ENCODE results near the gene PTGIS. TPM values are rescaled to one million over a fixed set of nuclear protein-coding genes. Genes with fewer than 3 reads are reported as not detected.

Gene PTGIS
- total RNA-seq, 1 experiment from 2014 or later, result 26.9 TPM

GRCh38 chr20:49508435-49509199, 59.3 kb downstream of the PTGIS start:
- peaks cover 11% of the 10 kb centered on the region; the same call in 1 of the 2 replicates for H3K27me3 ChIP-seq (ENCODE audit: insufficient read depth, low read depth)
- H4K20me1 ChIP-seq (ENCODE audit: insufficient read depth), result no peaks in the 10 kb centered on the region
- intact Hi-C loops (cut with micrococcal nuclease; ENCODE audit: unreplicated experiment), result loop anchor here (1.0 kb wide), 1 partner anchor 174 kb away; no protein-coding TSS in a partner anchor
- H3K9me2 ChIP-seq (ENCODE audit: insufficient read depth), result no peaks in the 10 kb centered on the region
- no peak overlapping the region for H2AFZ ChIP-seq
- POLR2A ChIA-PET (ENCODE audit: unreplicated experiment), result no interaction called here
- H3K27ac ChIP-seq, result no peak overlapping the region
- 0 out of 2 replicates have a peak, but pooled peaks cover 6% of the 10 kb centered on the region for H3K36me3 ChIP-seq (ENCODE audit: low read depth)
- H3K79me2 ChIP-seq (ENCODE audit: low read depth), result no peaks in the 10 kb centered on the region
- CTCF ChIA-PET, result no interaction called here
- H3K4me3 ChIP-seq, result no peak overlapping the region
- TF ChIP-seq CTCF (conservative IDR thresholded peaks at IDR 0.05), result peak; percentile 72
- TF ChIP-seq EZH2 (IDR thresholded peaks at IDR 0.05; ENCODE audit: low read depth), result no peak
- no peak overlapping the region for H3K4me2 ChIP-seq
- no peaks in the 10 kb centered on the region for H3K9me3 ChIP-seq (ENCODE audit: insufficient read depth, low read depth)
- peaks cover 12% of the 10 kb centered on the region; the same call in 1 of the 2 replicates for H3F3A ChIP-seq (ENCODE audit: insufficient read depth, low read depth)
- no peaks in the 10 kb centered on the region for H3K4me1 ChIP-seq (replicated peaks; ENCODE audit: insufficient read depth)
- BruUV-seq (replicated peaks), result no TSS peak
- peak in 1 of 2 experiments; percentile 33 for DNase-seq

- H4K20me1 ChIP-seq (ENCODE audit: insufficient read depth), result no peaks in the 10 kb centered on the region
- H3F3A ChIP-seq (ENCODE audit: insufficient read depth, low read depth), result peaks cover 14% of the 10 kb centered on the region; the same call in 1 of the 2 replicates
- POLR2A ChIA-PET (ENCODE audit: unreplicated experiment), result no interaction called here
- no peak for DNase-seq
- no peaks in the 10 kb centered on the region for H3K9me2 ChIP-seq (ENCODE audit: insufficient read depth)
- no peaks in the 10 kb centered on the region for H3K4me1 ChIP-seq (replicated peaks; ENCODE audit: insufficient read depth)
- BruUV-seq (replicated peaks), result no TSS peak
- H3K36me3 ChIP-seq (ENCODE audit: low read depth), result 0 out of 2 replicates have a peak, but pooled peaks cover 6% of the 10 kb centered on the region
- CTCF ChIA-PET, result no interaction called here
- H2AFZ ChIP-seq, result no peak overlapping the region
- no peak overlapping the region for H3K27ac ChIP-seq
- TF ChIP-seq EZH2 (IDR thresholded peaks at IDR 0.05; ENCODE audit: low read depth) (no peak), CTCF (conservative IDR thresholded peaks at IDR 0.05) (no peak)
- H3K4me3 ChIP-seq, result no peak overlapping the region
- H3K79me2 ChIP-seq (ENCODE audit: low read depth), result no peaks in the 10 kb centered on the region
- peaks cover 4% of the 10 kb centered on the region; the same call in 1 of the 2 replicates for H3K27me3 ChIP-seq (ENCODE audit: insufficient read depth, low read depth)
- no peak overlapping the region for H3K4me2 ChIP-seq
- H3K9me3 ChIP-seq (ENCODE audit: insufficient read depth, low read depth), result no peaks in the 10 kb centered on the region
- intact Hi-C loops (cut with micrococcal nuclease; ENCODE audit: unreplicated experiment), result loop anchor here (1.0 kb wide), 1 partner anchor 174 kb away; no protein-coding TSS in a partner anchor
Measured at GRCh38 chr20:49507741-49508434, 60.0 kb downstream of the PTGIS start.

GRCh38 chr20:49505518-49505917, 62.4 kb downstream of the PTGIS start:
- POLR2A ChIA-PET (ENCODE audit: unreplicated experiment), result interaction anchor here (0.6 to 0.7 kb wide), 2 partner anchors 13 to 160 kb away, joined by 3 read pairs; no protein-coding TSS in a partner anchor
- no peak for DNase-seq
- no peaks in the 10 kb centered on the region for H3K27me3 ChIP-seq (ENCODE audit: insufficient read depth, low read depth)
- intact Hi-C loops (cut with micrococcal nuclease; ENCODE audit: unreplicated experiment), result no loop called here
- H3K4me1 ChIP-seq (replicated peaks; ENCODE audit: insufficient read depth), result no peaks in the 10 kb centered on the region
- TF ChIP-seq EZH2 (IDR thresholded peaks at IDR 0.05; ENCODE audit: low read depth) (no peak), CTCF (conservative IDR thresholded peaks at IDR 0.05) (no peak)
- H3K9me2 ChIP-seq (ENCODE audit: insufficient read depth), result no peaks in the 10 kb centered on the region
- CTCF ChIA-PET, result interaction anchor here (0.5 to 0.6 kb wide), 2 partner anchors 288 to 1206 kb away, joined by 4 to 7 read pairs; no protein-coding TSS in a partner anchor
- H3K79me2 ChIP-seq (ENCODE audit: low read depth), result no peaks in the 10 kb centered on the region
- no peak overlapping the region for H3K4me3 ChIP-seq
- no peak overlapping the region for H2AFZ ChIP-seq
- H3K36me3 ChIP-seq (ENCODE audit: low read depth), result no peaks in the 10 kb centered on the region
- no peak overlapping the region for H3K4me2 ChIP-seq
- H4K20me1 ChIP-seq (ENCODE audit: insufficient read depth), result no peaks in the 10 kb centered on the region
- no peak overlapping the region for H3K27ac ChIP-seq
- no peaks in the 10 kb centered on the region for H3K9me3 ChIP-seq (ENCODE audit: insufficient read depth, low read depth)
- H3F3A ChIP-seq (ENCODE audit: insufficient read depth, low read depth), result peaks cover 14% of the 10 kb centered on the region; the same call in 1 of the 2 replicates
- BruUV-seq (replicated peaks), result no TSS peak

Data from PC-9 (cell line).